ENCODE measurements around the gene CCDC15. TPM values are rescaled to one million over a fixed set of nuclear protein-coding genes. Genes with fewer than 3 reads are reported as not detected.
"Not testable (repeated sequence)": the region's sequence is repeated elsewhere in the genome, so short reads cannot be mapped to it uniquely, and the experiment has no call there.

The CCDC15 gene
- total and polyA plus RNA-seq, 2 donors (not counting 1 experiment from before 2014, with no cell fraction given) = 1.2 to 2.3 TPM

- Histone ChIP-seq H3K4me1 (ENCODE audit: control insufficient read depth, extremely low read depth, insufficient read depth, low read length) (peaks cover 16% of the 10 kb centered on the region), H3K27ac (ENCODE audit: insufficient read depth, low read length) (no peak overlapping the region), H3K36me3 (ENCODE audit: control insufficient read depth, insufficient read depth, low read length) (no peaks in the 10 kb centered on the region), H3K9ac (ENCODE audit: insufficient read depth, low read length) (no peak overlapping the region), H3K27me3 (ENCODE audit: control insufficient read depth, insufficient read depth, low read length) (no peaks in the 10 kb centered on the region), H3K9me3 (ENCODE audit: control insufficient read depth, insufficient read depth, low read depth, low read length) (no peaks in the 10 kb centered on the region), H3K4me2 (ENCODE audit: extremely low read depth, insufficient read depth, low read length) (no peak overlapping the region), H3K79me2 (ENCODE audit: control insufficient read depth, insufficient read depth, low read length) (no peaks in the 10 kb centered on the region), H2AFZ (ENCODE audit: low read length) (no peak overlapping the region), H3K4me3 (replicated peaks in 1 of 4; ENCODE audit: control extremely low read depth in 1 of 4, insufficient read depth in 1 of 4, low read depth in 3 of 4, low read length in 4 of 4) (no peak overlapping the region), H4K20me1 (ENCODE audit: control insufficient read depth, extremely low read depth, insufficient read depth, low read length) (no peaks in the 10 kb centered on the region)
- no peak for DNase-seq (ENCODE audit: low read depth in 2 of 2)
- TF ChIP-seq EZH2 (IDR thresholded peaks at IDR 0.05; ENCODE audit: low read length, missing control alignments) = no peak
- no peak for TF ChIP-seq CTCF (conservative IDR thresholded peaks at IDR 0.05 in 1 of 2, IDR thresholded peaks at IDR 0.05 in 1 of 2; ENCODE audit: low read depth in 1 of 2, low read length in 2 of 2)
Measured at GRCh38 chr11:125088123-125088522, 134.1 kb downstream of the CCDC15 start.

GRCh38 chr11:125088576-125089455, 134.8 kb downstream of the CCDC15 start:
- TF ChIP-seq EZH2 (IDR thresholded peaks at IDR 0.05; ENCODE audit: low read length, missing control alignments) (no peak), CTCF (conservative IDR thresholded peaks at IDR 0.05 in 1 of 2, IDR thresholded peaks at IDR 0.05 in 1 of 2; ENCODE audit: low read depth in 1 of 2, low read length in 2 of 2) (no peak)

GRCh38 chr11:125089481-125089880, 135.5 kb downstream of the CCDC15 start:
- not testable (repeated sequence) for H2AFZ ChIP-seq (ENCODE audit: low read length); H3K27ac ChIP-seq (ENCODE audit: insufficient read depth, low read length); H3K4me3 ChIP-seq (replicated peaks in 1 of 4; ENCODE audit: control extremely low read depth in 1 of 4, insufficient read depth in 1 of 4, low read depth in 3 of 4, low read length in 4 of 4); H4K20me1 ChIP-seq (ENCODE audit: control insufficient read depth, extremely low read depth, insufficient read depth, low read length); H3K79me2 ChIP-seq (ENCODE audit: control insufficient read depth, insufficient read depth, low read length); H3K9ac ChIP-seq (ENCODE audit: insufficient read depth, low read length); H3K9me3 ChIP-seq (ENCODE audit: control insufficient read depth, insufficient read depth, low read depth, low read length); H3K4me2 ChIP-seq (ENCODE audit: extremely low read depth, insufficient read depth, low read length); DNase-seq (ENCODE audit: low read depth in 2 of 2); H3K36me3 ChIP-seq (ENCODE audit: control insufficient read depth, insufficient read depth, low read length); H3K27me3 ChIP-seq (ENCODE audit: control insufficient read depth, insufficient read depth, low read length)
- H3K4me1 ChIP-seq (ENCODE audit: control insufficient read depth, extremely low read depth, insufficient read depth, low read length) = peaks cover 12% of the 10 kb centered on the region

More at GRCh38 chr11:125088576-125089455, 134.8 kb downstream of the CCDC15 start:
- no peak overlapping the region for H3K9ac ChIP-seq (ENCODE audit: insufficient read depth, low read length)
- no peak overlapping the region for H2AFZ ChIP-seq (ENCODE audit: low read length)
- H3K4me1 ChIP-seq (ENCODE audit: control insufficient read depth, extremely low read depth, insufficient read depth, low read length) = peaks cover 12% of the 10 kb centered on the region
- no peaks in the 10 kb centered on the region for H3K36me3 ChIP-seq (ENCODE audit: control insufficient read depth, insufficient read depth, low read length)
- H3K4me3 ChIP-seq (replicated peaks in 1 of 4; ENCODE audit: control extremely low read depth in 1 of 4, insufficient read depth in 1 of 4, low read depth in 3 of 4, low read length in 4 of 4) = no peak overlapping the region
- no peaks in the 10 kb centered on the region for H3K27me3 ChIP-seq (ENCODE audit: control insufficient read depth, insufficient read depth, low read length)
- no peak for DNase-seq (ENCODE audit: low read depth in 2 of 2)
- H4K20me1 ChIP-seq (ENCODE audit: control insufficient read depth, extremely low read depth, insufficient read depth, low read length) = no peaks in the 10 kb centered on the region
- H3K9me3 ChIP-seq (ENCODE audit: control insufficient read depth, insufficient read depth, low read depth, low read length) = no peaks in the 10 kb centered on the region
- H3K4me2 ChIP-seq (ENCODE audit: extremely low read depth, insufficient read depth, low read length) = no peak overlapping the region
- no peaks in the 10 kb centered on the region for H3K79me2 ChIP-seq (ENCODE audit: control insufficient read depth, insufficient read depth, low read length)
- H3K27ac ChIP-seq (ENCODE audit: insufficient read depth, low read length) = no peak overlapping the region

- peaks cover 12% of the 10 kb centered on the region for H3K4me1 ChIP-seq (ENCODE audit: control insufficient read depth, extremely low read depth, insufficient read depth, low read length)
- not testable (repeated sequence) for DNase-seq (ENCODE audit: low read depth in 2 of 2); H4K20me1 ChIP-seq (ENCODE audit: control insufficient read depth, extremely low read depth, insufficient read depth, low read length); H3K4me3 ChIP-seq (replicated peaks in 1 of 4; ENCODE audit: control extremely low read depth in 1 of 4, insufficient read depth in 1 of 4, low read depth in 3 of 4, low read length in 4 of 4); H3K79me2 ChIP-seq (ENCODE audit: control insufficient read depth, insufficient read depth, low read length); H3K9ac ChIP-seq (ENCODE audit: insufficient read depth, low read length); H2AFZ ChIP-seq (ENCODE audit: low read length); H3K36me3 ChIP-seq (ENCODE audit: control insufficient read depth, insufficient read depth, low read length); H3K27me3 ChIP-seq (ENCODE audit: control insufficient read depth, insufficient read depth, low read length); H3K4me2 ChIP-seq (ENCODE audit: extremely low read depth, insufficient read depth, low read length); H3K27ac ChIP-seq (ENCODE audit: insufficient read depth, low read length); H3K9me3 ChIP-seq (ENCODE audit: control insufficient read depth, insufficient read depth, low read depth, low read length)
Measured at GRCh38 chr11:125090151-125090550, 136.1 kb downstream of the CCDC15 start.
